ENCODE data around the gene FSTL5. TPM values are rescaled to one million over a fixed set of nuclear protein-coding genes. Genes with fewer than 3 reads are reported as not detected.

Gene FSTL5
- total RNA-seq, 1 donor from 2014 or later, result 0.18 TPM

DNA sequence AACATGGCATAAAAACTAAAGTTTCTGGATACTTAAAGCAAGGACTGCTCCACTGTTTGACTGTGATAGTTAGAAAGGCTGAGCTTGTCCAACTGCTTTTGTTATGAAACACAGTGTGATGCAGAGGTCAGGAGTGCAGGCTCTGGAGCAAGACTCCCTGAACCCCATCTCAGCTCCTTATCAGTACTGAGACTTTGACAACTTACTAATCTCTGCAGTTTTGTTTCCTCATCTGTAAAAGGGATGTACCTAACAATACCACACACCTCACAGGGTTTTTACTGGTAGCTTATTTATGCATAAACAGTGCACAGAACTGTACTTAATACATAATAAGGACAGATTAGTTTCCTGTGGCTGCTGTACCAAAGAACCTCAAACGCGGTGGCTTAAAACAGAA lies 804.3 kb downstream of the FSTL5 start:
- DNase-seq (ENCODE audit: extremely low read depth, low read depth, low spot score), result no peak

GRCh38 chr4:161356351-161356750 lies 807.4 kb downstream of the FSTL5 start:
- no peak for DNase-seq (ENCODE audit: extremely low read depth, low read depth, low spot score)

GRCh38 chr4:161350946-161351345 lies 812.9 kb downstream of the FSTL5 start:
- DNase-seq (ENCODE audit: extremely low read depth, low read depth, low spot score), result no peak

- DNase-seq (ENCODE audit: extremely low read depth, low read depth, low spot score), result no peak
Observed at GRCh38 chr4:161345741-161346140, 818.1 kb downstream of the FSTL5 start.

- DNase-seq (ENCODE audit: extremely low read depth, low read depth, low spot score), result no peak
Observed at GRCh38 chr4:161343569-161343950, 820.2 kb downstream of the FSTL5 start.

DNA sequence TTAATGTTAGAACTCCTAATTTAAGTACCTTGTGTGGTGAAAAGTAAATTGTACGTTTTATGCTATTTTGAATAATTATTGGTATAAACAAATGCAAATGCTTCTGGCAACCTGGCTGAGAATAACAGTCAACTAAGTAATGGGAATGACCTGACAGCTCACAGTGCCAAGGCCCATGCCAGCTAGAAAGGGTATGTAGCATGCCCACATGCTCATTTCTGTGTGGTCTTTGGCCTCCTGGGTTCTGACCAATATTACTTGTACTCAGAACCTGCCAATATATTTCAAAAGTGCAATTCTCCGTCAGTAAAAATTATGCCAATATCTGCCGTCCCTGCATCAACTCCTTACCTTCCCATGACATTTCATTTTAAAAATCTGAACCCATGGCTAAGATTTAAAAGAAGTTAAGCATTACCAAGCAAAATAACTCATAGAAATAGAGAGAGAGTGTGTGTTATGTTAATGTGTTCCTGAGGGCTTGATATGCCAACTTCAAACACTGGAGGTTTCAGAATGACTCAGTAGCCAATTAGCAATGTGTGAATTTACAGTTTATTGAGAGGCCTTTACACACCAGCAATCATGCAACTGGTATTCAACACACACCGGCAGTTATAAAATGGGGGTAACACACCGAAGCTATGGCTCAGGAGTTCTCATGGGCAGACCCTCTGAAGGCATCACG lies 820.8 kb downstream of the FSTL5 start:
- no peak for DNase-seq (ENCODE audit: extremely low read depth, low read depth, low spot score)

DNA sequence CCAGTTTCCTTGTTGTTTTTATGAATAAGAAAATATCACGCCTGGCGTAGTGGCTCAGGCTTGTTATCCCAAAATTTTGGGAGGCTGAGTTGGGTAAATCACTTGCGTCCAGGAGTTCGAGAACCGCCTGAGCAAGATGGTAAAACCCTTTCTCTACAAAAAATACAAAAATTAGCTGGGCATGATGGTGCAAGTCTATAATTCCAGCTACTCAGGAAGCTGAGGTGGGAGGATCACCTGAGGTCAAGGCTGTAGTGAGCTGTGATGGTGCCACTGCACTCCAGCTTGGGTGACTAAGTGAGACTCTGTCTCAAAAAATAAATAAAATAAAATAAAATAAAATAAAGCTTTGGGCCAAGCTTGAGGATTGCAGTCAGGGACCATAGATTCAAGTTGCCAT lies 827.2 kb downstream of the FSTL5 start:
- DNase-seq (ENCODE audit: extremely low read depth, low read depth, low spot score), result no peak

DNA sequence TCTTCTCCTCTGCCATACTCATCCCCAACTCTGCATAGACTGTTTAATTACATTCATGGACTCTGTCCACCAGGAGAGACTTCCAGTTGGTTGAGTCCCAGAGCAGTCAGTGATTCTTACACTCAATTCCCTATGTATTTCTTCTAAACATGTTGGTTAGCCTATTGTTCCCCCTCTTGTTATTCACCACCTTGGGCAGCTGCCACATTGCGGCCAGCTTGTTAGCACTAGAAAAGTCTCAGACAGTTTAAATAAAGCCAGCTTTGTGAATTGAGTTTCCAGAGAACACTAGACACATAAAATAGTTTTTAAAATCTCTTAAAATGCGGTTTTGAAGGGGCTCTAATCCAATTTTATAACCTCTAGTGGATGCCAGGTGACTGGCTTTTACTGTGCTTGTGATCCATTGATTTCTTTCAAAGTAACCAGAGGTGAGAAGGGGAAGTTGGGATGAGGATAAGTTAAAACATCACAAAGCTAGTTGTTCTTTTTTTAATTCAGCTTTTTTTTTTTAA lies 827.7 kb downstream of the FSTL5 start:
- no peak for DNase-seq (ENCODE audit: extremely low read depth, low read depth, low spot score)

Measured in glomerular endothelial cell (primary cell).